GM21447 (cell line): Measurements from ENCODE around the gene RAD51B.
"Not testable (repeated sequence)": the region's sequence is repeated elsewhere in the genome, so short reads cannot be mapped to it uniquely, and the experiment has no call there.

Experiments used
- ATAC-seq: cut with Tn5 transposase; IDR thresholded peaks from one replicate; pipeline ENCODE4 v1.9.1; 2021; ENCODE audit not compliant: unreplicated experiment

Gene RAD51B

GRCh38 chr14:67819563-67820421, at the start of gene RAD51B:
Gene RAD51B, plus strand, starts transcription at chr14:67819779.
- ATAC-seq = peak; percentile 48

GRCh38 chr14:67773844-67774377, 45.7 kb upstream of the RAD51B start:
- ATAC-seq = no peak

DNA sequence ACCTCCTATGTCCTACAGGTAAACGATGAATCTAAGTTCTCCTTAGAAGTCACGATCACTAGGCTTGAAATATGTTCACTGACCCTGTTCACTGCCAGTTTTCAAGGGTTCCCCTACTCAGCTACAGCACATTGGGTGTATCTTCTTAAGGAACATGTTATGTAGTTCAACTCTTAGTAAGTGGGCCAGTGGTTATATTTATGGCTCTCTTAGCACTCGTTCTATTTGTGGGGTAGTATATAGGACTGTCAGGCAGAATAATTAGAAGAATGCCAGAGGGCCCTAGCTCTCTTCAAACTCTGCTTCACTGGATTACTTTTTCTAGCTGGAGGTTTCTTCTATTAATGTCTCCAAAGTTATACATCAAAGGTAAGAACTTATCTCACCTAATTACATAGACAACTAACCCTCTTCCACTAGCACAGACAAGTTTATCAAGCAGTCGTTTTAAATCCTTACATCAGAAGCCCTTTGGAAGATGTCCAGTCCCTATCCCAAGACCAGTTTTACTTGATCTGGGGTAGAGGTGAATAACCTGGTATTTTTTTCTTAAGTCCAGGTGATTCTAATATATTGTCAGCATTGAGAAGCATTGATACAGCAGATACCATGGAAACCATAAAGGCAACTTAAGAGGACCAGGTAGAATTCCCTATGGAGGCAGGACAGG, 42.8 kb upstream of the RAD51B start:
- ATAC-seq = no peak

- no peak for ATAC-seq
Observed at GRCh38 chr14:67778792-67779191, 40.8 kb upstream of the RAD51B start.

GRCh38 chr14:67782090-67782489, 37.5 kb upstream of the RAD51B start:
- no peak for ATAC-seq

DNA sequence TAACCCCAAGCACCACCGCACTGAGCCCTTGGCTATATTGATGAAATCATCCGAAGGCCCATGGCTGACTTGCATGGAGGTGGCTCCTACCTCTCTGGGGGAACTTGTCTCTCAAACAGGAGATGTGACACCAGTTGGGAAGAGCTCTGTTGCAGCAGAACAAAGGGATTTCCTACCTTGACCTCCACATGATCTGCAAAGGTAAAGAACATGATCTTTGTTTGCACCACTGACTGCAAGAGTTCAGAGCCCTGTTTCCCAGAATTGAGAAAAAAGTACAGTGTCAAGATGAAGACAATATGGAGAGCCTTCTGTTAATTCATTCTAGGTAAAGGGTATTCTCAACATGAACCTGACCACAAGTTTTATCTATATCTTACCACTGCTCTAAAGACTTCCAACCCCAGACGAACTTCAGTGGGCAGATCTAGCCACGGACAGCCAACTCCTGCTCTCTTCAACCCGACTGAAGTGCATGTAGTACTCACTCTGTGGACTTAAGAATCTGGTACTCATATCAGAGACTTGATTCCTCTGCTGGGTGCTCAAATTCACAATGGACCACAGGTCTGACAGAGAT, 35.2 kb upstream of the RAD51B start:
- no peak for ATAC-seq

DNA sequence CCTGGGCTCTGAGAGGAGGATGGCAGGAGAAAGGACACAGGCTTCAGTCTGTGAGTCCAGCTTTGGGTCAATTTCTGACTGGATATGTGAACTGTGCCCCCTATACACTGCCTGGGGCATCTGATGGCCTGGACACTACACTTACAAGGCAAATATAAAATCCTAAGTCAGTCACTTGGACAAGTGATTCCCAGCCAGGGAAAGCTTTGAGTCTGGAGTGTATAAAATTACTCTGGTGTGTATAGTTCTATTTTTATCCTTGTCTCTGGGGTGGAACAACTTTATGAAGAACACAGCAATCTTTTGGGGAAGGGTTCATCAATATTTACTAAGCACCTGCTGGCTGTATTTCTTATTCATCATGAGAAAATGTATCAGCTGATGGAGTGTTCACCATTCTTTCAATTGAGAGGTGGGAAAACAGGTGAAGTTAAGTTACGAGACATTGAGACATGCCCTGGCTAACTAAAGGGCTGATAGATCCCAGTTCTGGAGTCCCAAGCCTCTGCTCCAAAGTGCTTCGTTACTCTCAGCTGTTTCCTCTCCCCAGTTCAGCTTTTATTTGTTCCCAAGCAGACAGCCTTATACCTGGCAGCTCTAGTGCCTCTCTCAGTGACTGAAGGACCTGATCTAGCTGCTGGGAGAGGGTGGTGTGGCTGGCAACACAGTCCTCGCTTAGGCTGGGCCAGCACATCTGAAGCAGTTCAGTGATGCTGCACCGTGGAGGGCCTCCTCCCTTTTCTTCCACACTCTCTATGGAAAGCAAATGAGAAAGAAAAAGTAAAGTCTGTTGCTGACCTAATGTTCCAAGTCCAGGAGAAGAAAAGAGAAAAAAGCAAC, 34.1 kb upstream of the RAD51B start:
- ATAC-seq = no peak

- ATAC-seq = no peak
Observed at GRCh38 chr14:67787673-67788072, 31.9 kb upstream of the RAD51B start.

GRCh38 chr14:67798731-67799130, 20.8 kb upstream of the RAD51B start:
- ATAC-seq = no peak

DNA sequence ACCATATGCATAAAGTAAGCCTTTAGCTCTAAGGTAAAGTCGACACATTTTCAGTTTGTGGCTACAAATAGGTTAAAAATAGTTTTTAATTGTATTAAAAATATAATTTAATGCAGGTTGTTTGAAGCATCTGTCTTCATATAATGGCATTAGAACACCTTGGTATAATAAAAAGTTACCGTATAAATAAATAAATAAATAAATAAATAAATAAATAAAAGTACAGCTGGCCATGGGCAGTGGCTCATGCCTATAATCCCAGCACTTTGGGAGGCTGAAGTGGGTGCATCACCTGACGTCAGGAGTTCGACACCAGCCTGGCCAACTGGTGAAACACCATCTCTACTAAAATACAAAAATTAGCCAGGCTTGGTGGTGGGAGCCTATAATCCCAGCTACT, 18.8 kb upstream of the RAD51B start:
- no peak for ATAC-seq

DNA sequence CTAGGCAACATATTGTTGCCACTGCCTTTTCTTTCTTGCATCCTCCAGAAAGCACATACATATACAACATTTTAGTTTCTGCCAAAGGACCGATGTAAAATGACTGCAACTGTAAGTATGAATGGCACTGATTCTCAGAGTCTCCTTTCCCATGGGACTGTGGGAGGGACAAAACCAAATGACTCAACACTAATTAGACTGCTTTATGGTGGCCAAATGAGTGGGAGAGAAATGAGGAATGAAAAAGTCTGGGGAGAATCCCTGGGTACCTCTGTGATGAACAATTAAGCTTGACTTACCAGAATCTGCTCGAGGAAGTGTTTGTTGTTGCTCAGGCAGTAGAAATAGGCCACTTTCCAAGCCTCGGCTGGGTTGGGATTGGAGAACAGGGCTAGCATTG, 13.3 kb upstream of the RAD51B start:
- ATAC-seq = no peak

- ATAC-seq = no peak
Observed at GRCh38 chr14:67814821-67815220, 4.8 kb upstream of the RAD51B start.

- no peak for ATAC-seq
Observed at GRCh38 chr14:67815573-67816225, 3.9 kb upstream of the RAD51B start.

GRCh38 chr14:67816326-67817002, 3.1 kb upstream of the RAD51B start, which contains the start of gene ZFYVE26:
Gene ZFYVE26, minus strand, starts transcription at chr14:67816590. Its CDS starts 627 bp downstream, at chr14:67815963.
- peak; percentile 76 for ATAC-seq

- ATAC-seq = no peak
Observed at GRCh38 chr14:67817750-67818438, 1.7 kb upstream of the RAD51B start.

- ATAC-seq = not testable (repeated sequence)
Observed at GRCh38 chr14:67818476-67818875, 1.1 kb upstream of the RAD51B start.

DNA sequence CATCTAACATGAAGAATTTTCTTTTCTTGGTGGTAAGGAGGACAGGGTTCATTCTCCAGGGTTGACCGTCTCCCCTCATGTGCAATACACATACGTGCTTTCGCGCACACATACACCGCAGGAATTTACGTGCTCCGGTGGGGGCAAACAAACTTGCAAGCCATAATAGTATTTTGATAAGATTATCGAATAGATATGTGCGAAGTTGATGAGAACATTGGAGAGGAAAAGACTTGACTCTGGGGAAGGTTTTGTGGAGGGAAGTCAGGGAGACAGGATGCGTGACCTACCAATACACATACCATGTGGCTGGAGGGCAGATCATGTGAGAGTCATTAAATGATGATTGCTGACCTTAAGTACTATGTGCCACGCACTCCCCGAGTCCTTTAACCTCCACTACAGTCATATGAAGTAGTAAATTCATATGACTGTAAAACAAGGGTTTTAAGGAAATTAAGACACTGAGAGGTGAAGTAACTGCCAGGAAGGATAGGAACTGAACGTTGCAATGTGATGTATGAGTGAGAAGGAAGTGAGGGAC, 921 bp downstream of the RAD51B start:
- ATAC-seq = no peak

DNA sequence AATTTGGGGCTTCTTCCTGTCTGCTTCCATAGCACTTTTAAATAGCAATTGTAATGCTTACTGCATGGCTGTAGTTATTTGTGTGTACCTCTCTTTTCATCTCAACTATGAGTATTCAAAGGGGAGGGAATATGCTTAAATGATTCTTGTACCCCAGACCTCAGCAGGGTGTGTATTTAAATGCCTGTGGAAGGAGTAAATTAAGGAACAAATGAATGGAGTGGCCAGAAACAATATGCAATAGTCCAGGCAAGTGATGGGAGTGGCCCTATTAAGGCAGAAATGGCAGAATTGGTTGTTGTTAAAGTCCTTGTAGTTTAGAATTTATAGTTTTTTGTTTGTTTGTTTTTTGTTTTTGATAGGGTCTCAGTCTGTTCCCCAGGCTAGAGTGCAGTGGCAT, 1.5 kb downstream of the RAD51B start:
- no peak for ATAC-seq

DNA sequence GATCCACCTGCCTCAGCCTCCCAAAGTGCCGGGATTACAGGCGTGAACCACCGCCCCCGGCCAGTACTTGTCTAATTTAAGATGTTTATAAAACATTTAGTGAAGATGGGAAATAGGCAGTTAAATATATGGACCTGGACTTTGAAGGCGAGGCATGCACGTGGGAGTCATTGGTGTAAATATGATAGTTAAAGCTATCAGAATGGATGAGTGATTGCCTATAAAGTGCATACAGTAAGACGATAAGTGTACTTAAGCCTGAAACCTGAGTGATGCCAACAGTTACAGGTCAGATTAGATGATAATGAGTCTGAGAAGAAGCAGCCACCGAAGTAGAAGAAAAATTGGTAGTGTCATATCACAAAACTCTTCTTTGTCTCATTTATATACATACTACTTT, 11.5 kb downstream of the RAD51B start:
- no peak for ATAC-seq
